ENCODE measurements around the gene RANGAP1.

GRCh38 chr22:41201141-41201540 is 84.8 kb downstream of the RANGAP1 start:
- TF ChIP-seq CTCF (conservative IDR thresholded peaks at IDR 0.05; ENCODE audit: low read length) (no peak), EZH2phosphoT487 (IDR thresholded peaks at IDR 0.05; ENCODE audit: borderline replicate concordance) (no peak)
